NCI-H510A (cell line): ENCODE data around the gene CUX1.
"Not testable (repeated sequence)": the region's sequence is repeated elsewhere in the genome, so short reads cannot be mapped to it uniquely, and the experiment has no call there.

ENCODE experiments used
- DNase-seq: peaks from one replicate; lab custom pipeline; 2025; lab: John Stamatoyannopoulos, UW

Gene CUX1

DNA sequence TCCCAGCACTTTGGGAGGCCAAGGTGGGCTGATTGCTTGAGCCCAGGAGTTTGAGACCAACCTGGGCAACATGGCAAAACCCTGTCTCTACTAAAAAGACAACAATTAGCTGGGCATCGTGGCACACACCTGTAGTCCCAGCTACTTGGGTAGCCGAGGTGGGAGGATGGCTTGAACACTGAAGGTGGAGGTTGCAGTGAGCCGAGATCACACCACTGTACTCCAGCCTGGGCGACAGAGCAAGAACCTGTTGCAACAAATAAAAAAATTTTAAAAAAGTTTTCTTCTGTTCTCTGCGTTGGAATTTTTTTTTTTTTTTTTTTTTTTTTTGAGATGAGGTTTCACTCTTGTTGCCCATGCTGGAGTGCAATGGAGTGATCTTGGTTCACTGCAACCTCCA, 34.9 kb downstream of the CUX1 start:
- not testable (repeated sequence) for DNase-seq

DNA sequence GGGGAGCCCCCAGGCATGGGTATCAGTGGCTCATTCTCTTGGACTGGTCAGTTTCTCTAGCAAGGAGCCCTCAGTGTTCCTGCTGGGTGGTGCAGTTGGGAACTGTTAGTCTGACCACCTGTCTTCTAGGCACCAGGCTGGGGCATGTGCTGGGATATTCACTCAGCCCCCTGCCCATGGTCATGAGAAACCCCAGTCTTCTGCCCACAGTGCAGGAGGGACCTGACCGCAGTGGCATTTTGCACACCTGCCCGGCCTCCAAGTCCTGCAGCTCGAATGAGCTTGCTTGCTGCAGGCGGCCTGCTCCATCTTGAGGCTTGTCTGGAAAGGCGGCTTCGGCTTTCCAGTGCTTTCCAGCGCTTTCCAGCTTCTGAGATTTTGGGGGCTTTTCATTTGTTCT, 36.3 kb downstream of the CUX1 start:
- DNase-seq, result no peak

DNA sequence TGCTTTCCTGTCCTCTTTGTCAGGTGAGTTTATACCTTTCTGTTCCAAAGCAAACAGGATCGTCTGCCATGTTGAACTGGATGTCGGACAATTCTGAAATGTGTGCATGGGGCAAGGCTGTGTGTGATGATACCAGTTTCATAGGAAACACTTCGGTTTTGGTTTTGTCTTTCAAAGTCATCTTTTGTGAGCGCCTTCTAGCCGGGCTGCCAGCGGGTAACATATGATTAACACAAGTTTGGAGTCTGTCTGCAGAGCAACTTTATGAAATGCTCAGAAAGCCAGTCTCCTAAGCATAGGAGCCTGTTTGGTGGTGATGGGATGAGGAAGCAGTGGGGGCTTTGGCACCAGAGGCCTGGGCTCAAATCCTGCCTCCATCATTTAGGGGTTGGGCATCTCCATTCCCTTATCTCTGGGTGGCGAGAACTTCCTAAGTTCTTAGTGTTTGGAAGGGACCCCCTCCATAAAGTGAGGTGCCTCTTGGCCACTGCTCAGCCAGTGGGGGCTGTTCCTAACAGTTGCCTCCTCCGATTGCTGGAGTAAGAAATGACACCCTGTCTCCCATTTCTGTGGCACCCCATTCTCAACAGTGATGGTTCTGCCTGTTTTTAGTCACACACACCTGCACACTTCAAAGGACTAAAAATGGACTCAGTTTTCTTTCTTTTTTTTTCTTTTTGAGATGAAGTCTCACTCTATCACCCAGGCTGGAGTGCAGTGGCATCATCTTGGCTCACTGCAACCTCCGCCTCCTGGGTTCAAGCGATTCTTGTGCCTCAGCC, 36.8 kb downstream of the CUX1 start:
- DNase-seq, result no peak

DNA sequence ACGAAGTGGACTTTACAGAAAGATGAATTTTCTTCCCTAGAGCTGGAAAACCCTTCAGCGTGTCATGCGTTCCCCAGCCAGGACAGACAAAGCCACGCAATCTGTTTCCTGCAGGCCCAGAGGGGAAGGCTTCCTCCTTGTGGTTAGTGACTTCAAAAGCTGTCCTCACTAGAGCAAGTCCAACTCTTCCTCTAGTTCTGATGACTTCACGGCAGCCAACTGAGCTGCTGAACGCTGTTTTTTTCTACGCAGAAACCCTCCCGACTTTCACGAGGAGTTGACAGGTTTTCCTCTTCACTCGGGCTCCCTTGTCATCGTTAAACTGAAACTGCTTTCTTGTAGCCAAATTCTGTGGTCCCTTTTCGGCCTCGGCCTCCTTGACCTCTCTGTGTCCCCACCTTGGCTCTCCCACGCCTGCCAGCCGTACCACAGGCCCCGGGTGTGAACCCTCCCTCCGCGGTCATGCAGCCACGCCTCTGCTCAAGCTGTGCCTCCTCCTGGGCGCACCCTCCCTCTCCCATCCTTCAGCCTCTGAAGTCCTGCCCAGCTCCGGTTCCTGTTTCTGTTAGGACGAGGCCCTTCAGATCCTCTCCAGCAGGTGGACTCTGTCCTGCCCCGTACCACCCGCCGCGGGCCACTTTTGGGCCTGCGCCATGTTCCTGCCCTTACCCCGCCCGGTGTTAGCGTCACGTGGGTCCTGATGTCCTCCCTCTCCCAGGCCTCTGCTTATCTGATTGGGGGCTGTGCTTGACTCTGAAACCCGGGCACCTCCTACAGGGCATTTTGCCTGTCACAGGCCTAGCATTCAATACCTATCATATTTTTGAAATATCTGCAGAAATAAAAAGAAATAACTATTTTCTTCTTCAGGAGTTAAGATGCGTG, 39.3 kb downstream of the CUX1 start:
- peak; percentile 83 for DNase-seq

DNA sequence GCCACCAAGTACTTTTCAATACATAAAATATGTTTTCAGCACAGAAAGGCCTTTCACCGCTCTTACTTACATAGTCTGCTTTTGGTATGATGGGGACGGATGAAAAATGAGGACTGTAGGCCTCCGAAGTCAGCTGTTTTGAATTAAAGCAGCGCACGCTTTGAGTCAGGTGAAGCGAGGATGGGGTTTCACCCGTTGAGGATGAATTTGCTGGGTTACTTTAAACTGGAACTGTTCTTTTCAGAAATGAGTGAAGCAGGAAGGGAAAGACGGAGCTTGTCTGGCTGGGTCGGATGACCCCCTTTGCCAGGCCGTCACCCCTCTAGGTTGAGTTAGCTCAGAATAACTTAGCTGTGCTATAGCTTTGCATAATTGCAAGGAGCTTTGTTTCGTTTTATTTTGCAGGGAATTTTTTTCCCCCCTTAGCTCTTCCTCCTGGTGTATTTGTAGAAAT, 40.0 kb downstream of the CUX1 start:
- DNase-seq, result no peak

DNA sequence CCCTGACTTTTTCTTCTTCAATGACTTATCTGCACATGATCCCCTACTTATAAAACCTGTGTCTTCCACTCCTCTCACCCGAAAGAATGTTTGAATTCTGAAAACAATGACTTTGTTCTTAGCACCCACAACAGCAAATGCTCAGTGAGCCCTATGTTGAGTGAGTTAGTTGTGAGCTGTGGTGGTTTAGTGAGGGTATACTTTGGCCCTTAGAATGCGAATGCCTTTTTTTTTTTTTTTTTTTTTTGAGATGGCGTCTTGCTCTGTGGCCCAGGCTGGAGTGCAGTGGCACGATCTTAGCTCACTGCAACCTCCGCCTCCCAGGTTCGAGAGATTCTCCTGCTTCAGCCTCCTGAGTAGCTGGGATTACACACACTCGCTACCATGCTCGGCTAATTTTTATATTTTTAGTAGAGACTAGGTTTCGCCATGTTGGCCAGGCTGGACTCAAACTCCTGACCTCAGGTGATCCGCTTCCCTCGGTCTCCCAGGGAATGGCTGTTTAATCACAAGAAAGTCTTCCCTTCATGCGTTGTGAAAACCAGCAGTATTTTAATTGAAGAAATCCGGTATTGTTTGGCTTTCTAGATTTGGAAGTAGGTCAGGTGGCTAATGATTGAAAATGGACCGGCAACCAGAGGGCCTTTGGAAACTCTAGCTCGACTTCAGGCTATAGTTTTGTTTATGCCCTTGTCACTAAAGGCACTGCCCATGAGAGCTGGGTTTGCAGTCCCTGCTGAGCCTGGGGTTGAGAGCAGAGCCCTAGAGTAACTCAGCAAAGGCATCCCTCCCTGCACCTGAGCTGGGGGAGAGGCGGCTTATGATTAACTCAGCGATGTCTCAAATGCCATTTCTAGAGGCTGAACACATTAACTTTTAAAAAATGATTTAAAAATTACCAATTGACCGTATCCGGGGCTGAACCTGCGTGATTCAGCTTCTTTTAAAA, 41.3 kb downstream of the CUX1 start:
- DNase-seq, result no peak

DNA sequence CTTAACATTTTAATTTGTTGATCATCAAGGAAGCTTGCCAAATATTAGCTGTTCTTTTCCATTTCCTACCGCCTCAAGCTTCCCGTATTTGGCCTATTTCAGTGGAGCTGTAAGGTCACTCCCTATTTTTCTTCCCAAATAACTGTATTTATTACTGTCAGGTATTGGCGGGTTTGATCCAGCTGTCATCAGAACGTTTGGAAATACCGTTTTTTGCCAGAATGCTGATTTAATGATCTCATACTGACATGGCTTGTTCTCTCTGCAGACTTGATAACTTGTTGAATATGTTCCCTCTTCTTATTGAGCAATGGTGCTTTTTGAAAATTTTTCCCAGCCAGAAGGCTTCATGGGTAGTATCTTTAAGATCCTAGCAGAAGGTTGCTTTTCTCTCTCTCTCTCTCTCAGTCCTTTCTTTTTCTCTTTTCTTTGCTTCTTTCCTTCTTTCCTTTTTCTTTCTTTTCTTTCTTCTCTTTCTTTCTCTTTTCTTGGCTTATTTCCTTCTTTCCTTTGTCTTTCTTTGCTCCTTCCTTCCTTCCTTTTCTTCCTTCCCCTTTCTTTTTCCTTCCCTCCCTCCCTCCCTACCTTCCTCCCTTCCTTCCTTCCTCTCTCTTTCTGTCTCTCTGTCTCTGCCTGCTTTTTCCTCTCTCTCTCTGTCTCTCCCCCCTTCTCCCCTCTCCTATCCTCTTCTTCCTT, 42.1 kb downstream of the CUX1 start:
- DNase-seq, result no peak

DNA sequence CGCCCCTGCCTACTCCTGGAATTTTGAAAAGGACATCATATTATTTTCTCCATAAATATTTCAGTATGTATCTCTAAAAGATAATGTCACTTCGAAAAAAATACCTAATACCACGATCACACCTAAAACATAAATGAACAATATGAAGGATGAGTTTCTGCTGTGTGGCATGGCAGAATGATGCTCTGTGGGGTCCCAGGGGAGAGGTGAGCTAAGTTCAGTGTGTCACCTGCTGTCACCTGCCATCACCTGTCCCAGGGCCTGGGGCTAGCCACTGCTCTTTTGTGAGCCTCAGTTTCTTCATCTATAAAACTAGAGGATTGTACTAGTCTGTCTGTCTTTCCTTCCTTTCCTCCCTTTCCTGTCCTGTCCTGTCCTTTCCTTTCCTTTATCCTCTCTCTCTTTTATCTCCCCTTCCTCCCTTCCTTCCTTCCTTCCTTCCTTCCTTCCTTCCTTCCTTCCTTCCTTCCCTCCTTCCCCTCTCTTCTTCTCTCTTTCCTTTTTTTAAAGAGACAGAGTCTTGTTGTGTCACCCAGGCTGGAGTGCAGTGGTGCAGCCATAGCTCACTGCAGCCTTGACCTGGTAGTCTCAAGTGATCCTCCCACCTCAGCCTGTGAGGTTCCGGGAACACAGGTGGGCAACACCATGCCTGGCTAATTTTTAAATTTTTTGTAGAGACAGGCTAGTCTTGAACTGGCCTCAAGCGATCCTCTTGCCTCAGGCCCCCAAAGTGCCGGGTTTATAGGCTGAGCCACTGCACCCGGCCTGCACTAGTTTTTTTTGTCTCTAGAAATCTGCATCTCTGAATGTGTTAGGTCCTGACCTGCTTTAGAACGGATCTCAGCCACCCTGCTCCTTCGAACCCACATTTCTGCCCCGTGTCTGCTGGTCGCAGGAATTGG, 43.1 kb downstream of the CUX1 start:
- no peak for DNase-seq

DNA sequence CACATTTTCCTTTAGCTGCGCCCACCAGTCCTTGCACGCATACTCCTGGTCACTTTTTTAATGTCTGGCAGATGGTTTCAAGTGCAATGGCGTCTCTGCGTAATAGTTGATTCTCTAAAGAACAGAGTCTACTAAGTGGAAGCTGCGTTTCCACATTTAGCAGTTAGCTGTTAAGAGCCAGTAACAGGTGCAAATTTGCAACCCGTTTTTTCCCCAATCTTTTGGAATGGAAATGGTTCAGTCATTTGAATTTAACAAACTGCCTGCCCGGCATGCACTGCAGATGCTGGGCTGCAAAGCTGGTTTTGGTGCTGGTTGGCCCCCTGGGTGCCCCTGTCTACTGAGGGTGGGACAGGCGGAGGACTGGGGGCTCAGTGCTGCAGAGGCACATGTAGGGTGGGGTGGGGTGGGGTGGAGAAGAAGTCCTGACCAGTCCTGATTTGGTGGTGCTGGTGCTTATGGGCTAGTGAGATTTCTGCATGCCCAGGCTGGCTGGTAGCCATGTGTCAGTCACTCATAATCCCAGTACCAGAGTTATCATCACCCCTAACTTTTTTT, 43.9 kb downstream of the CUX1 start:
- no peak for DNase-seq

DNA sequence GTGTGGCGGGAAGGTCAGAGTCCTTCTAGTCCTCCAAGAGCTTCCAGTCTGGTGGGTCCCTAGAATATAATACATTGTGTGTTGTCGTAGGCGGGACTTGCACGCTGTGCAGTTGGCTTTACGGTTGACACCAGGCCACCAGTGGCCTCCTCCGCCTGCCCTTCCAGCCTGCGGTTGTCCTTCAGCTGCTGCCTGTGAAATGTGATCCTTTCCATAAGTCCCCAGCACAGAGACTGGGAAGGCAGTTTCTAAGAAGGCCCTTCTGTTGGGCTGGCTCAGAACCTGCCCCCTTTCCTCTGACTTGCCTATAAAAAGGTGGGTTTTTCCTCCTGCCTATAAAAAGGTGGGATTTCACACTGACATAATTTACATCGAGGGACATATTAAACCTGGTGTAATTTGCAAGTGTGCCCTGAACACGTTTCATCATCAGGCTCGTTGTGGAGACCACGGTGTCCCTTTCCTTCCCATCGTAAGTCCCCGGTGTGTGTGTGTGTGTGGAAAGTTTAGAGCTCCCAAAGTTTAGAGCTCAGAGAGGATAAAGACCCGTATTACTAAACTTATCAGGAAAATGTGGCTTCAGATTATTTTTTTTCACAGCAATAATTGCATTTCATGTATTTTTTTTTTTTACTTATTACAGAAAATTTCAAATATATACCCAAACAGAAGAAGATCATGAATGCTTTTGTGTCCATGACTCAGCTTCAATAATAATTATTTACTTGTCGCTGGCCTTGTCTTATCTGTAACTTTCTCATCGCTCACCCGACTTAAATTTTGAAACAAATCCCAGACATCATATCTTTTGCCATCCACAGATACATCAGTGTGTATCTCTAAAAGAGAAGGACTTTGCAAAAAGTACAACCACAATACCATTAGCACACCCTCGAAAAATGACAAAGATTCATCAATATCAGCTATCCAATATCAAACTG, 45.1 kb downstream of the CUX1 start:
- peak; percentile 55 for DNase-seq

DNA sequence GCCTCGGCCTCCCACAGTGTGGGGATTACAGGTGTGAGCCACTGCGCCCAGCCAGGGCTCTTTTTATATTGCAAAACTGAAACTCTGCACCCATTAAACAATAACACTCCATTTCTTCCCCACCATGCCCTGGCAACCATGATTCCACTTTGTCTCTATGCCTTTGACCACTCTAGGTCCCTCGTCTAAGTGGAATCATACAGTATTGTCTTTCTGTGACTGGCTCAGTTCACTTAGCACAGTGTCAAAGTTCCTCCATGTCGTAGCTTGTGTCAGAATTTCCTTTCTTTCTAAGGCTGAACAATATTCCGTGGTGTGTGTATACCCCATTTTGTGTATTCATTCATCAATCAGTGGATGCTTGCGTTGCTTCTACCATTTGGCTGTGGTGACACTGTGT, 46.2 kb downstream of the CUX1 start:
- no peak for DNase-seq

DNA sequence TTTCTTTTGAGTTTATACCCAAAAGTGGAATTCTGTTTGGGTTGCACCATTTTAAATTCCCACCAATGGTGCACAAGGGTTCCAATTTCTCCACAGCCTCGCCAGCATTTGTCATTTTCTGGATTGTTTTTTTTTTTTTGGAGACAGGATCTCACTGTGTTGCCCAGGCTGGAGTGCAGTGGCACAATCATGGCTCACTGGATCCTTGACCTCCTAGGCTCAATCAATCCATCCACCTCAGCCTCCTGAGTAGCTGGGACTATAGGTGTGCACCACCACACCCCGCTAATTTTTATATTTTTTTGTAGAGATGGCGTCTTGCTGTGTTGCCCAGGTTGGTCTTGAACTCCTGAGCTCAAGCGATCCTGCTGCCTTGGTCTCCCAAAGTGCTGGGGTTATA, 46.6 kb downstream of the CUX1 start:
- DNase-seq, result no peak

DNA sequence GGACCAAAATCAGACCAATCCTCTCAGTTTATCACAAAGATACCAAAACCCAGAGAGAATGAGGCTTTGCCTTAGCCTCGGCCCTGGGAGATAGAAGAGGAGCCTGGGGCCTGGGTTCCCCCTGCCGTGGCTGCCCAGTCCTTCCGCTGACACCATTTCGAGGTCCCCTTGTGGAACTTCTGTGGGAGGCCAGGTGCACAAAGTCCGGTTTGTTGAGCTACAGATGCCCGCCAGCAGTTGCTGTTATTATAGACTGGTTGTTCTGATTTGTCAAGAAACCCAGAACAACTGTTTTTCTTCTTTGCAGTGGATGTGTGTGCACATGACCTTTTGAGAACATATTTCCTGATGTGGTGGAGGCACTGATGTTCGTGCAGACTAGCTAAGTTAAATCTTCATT, 47.6 kb downstream of the CUX1 start:
- DNase-seq, result no peak

DNA sequence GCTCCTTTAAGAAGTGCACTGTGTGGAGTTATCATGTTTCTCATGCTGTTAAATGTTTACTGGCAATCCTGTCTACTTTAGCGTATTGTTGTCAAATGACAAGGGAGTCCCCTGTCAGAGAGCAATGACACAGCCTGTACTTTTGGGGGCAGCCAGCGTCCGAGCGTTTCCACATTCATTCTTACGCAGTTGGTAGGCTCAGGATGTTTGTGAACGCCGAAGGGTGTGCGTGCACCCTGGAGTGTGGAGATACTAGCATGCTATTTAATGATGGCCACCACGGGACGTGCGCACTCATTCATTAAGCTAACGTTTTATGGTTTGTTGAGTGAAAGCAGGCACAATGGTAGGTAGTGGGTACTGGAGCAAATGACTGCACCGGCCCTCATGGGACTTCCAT, 48.0 kb downstream of the CUX1 start:
- DNase-seq, result no peak

DNA sequence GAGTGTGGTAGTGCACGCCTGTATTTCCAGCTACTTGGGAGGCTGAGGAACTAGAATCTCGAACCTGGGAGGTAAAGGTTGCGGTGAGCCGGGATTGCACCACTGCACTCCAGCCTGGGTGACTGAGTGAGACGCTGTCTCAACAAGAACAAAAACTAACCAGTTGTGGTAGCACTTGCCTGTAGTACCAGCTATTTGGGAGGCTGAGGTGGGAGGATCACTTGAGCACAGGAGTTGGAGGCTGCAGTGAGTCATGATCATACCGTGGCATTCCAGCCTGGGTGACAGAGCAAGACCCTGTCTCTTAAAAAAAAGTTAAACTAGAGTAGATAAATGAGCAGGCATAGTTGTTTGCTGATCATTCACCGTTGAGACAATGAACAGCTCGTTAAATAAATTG, 48.9 kb downstream of the CUX1 start:
- DNase-seq, result no peak

DNA sequence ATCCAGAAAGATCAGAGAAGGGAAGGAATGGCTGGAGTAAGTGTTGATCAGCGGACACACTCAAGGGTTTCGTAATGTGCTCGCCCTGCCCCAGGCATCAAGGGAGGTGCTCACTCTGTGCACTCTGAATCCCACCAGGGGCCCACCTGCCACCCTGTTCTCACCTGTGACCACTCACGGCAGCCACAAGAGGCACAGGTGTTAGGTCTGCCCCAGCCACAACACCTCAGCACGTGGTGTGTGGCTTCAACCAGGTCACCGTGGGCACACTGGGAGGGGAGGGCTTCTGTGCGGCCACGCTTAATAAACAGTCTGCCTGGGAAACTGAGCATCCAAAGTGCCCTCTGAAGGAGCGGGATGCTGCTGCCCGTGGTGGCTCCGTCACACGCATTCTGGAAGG, 49.8 kb downstream of the CUX1 start:
- DNase-seq, result no peak

DNA sequence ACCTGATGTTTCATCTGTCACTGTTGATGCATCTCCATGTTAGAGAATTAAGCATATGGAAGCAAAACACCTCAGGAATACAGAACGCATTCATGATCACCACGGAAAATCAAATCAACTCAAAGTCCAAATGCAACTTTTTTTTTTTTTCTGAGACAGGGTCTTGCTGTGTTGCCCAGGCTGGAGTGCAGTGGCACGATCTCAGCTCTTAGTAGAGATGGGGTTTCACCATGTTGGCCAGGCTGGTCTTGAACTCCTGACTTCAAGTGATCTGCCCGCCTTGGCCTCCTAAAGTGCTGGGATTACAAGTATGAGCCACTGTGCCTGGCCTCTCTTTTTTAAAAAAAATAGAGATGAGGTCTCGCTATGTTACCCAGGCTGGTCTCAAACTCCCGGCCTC, 50.3 kb downstream of the CUX1 start:
- not testable (repeated sequence) for DNase-seq

DNA sequence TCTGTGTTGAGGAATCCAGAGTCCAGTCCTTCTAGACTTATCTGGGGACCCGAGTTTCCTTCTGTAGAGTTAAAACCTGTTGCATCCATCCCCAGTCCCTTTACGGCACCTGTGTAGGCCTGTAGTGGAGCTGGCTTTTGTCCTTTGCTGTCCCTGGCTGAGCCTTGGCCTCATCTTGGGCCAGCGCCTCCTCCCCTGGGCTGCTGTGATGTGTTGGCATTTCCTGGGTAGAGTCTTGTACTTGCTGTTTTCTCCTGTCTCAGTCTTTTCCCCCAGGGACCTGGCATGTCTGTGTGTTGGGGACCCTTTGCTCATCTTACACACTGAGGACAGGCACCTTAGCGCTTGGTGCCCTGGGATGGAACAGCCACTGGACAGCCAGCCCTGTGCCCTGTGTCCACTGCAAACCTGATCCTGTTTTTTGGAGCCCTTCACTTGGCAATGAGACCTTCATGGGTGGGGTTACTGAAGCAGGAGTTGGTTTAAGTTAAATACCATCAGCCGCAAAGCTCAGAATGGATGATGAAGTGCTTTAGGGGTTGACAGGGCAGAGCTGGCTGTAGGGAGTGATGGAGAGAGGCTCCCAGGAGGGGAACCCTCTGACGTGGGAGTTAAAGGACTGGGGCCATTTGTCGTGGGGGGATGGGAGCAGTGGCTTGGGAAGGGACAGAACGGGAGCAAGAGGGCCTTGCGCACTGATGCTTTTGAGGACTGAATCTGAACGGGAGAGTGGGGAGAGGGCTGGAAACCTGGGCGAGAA, 50.9 kb downstream of the CUX1 start:
- DNase-seq, result no peak
